HCT116 (cell line): ENCODE data around the gene IL3. TPM values are rescaled to one million over a fixed set of nuclear protein-coding genes. Genes with fewer than 3 reads are reported as not detected.

Experiments used
- ATAC-seq: fragments of 200-7000 bp; cut with Tn5 transposase; 2 replicates; pipeline ENCODE4 v1.9.1; 2020; ENCODE audit warnings: mild to moderate bottlenecking, moderate library complexity
- BruUV-seq: library from RNA; stranded (reverse); fragments of 400-500 nt; replicated peaks from 2 replicates; lab custom pipeline; 2021; lab: Mats Ljungman, UMichigan
- CTCF ChIA-PET: fragments of 300-600 bp; sonication (Branson Sonifier 250); formaldehyde crosslinking; loops from one replicate; lab custom pipeline; 2021; ENCODE audit warnings: antibody characterized with exemption; lab: Charles Lee
- POLR2A ChIA-PET: fragments of 300-600, 350-600 bp; sonication (Branson Sonifier 250); formaldehyde crosslinking; loops from one replicate; lab custom pipeline; 2021; ENCODE audit warnings: antibody characterized with exemption; lab: Charles Lee
- RAD21 ChIA-PET, 2 experiments: fragments of 300-600 bp; sonication (Branson Sonifier 250); formaldehyde crosslinking; loops; one replicate each; lab custom pipeline; 2023; ENCODE audit warnings: low total read pairs in 2 of 2; ENCODE audit not compliant: uncharacterized antibody in 2 of 2, unreplicated experiment in 2 of 2, low non-redundant PET in 1 of 2; lab: Charles Lee
- DNase-seq: peaks from one replicate; pipeline ENCODE4 v3.0.0-alpha.2; 2010; ENCODE audit warnings: low read depth, low spot score
- H2AFZ ChIP-seq: fragments of 200-600 bp; shearing (Covaris generic), sonication (generic); 2 replicates; pipeline ENCODE4 v1.6.1; 2017; ENCODE audit warnings: low read depth, mixed run types, mixed read lengths, antibody characterized with exemption, low read length; ENCODE audit not compliant: poor library complexity, severe bottlenecking
- H3K27ac ChIP-seq: 2 replicates; pipeline ENCODE4 v1.5.1; 2012; ENCODE audit warnings: low read depth, low read length
- H3K27me3 ChIP-seq: fragments of 200-600 bp; sonication (generic); 2 replicates; pipeline ENCODE4 v1.6.1; 2016; ENCODE audit warnings: mixed run types, low read length, mixed read lengths; ENCODE audit not compliant: insufficient read depth
- H3K36me3 ChIP-seq, 2 experiments: fragments of 200-500 bp in 1 of 2; fragments of 200-600 bp in 1 of 2; sonication (Bioruptor generic) in 1 of 2; sonication (generic) in 1 of 2; 2 replicates each; pipeline versions ENCODE4 v1.5.1 to v1.6.1; 2014 to 2016; ENCODE audit warnings: low read length in 2 of 2, inconsistent platforms in 1 of 2, mixed read lengths in 1 of 2, mixed run types in 1 of 2; ENCODE audit not compliant: insufficient read depth in 2 of 2, control insufficient read depth in 1 of 2
- H3K4me1 ChIP-seq, 2 experiments: fragments of 200-600 bp in 1 of 2; sonication (generic) in 1 of 2; 2 replicates each; pipeline versions ENCODE4 v1.5.1 to v1.6.1; 2012 to 2017; ENCODE audit warnings: low read length in 2 of 2, inconsistent platforms in 1 of 2, mild to moderate bottlenecking in 1 of 2, mixed read lengths in 1 of 2, mixed run types in 1 of 2, moderate library complexity in 1 of 2; ENCODE audit not compliant: insufficient read depth in 2 of 2, control insufficient read depth in 1 of 2
- H3K4me2 ChIP-seq: fragments of 200-600 bp; sonication (generic); 2 replicates; pipeline ENCODE4 v1.6.1; 2017; ENCODE audit warnings: mixed run types, low read length, mixed read lengths
- H3K4me3 ChIP-seq, 2 experiments: fragments of 200-600 bp in 1 of 2; sonication (generic) in 1 of 2; replicated peaks in 1 of 2; 2 replicates each; pipeline ENCODE4 v1.5.1; 2011 to 2016; ENCODE audit warnings: low read length in 2 of 2, control low read depth in 1 of 2, low read depth in 1 of 2, mild to moderate bottlenecking in 1 of 2, mixed read lengths in 1 of 2, mixed run types in 1 of 2
- H3K79me2 ChIP-seq: fragments of 200-600 bp; sonication (generic); 2 replicates; pipeline ENCODE4 v1.6.1; 2017; ENCODE audit warnings: mild to moderate bottlenecking, mixed run types, low read length, moderate library complexity, mixed read lengths; ENCODE audit not compliant: insufficient read depth
- H3K9ac ChIP-seq: fragments of 200-600 bp; sonication (generic); 2 replicates; pipeline ENCODE4 v1.6.1; 2016; ENCODE audit warnings: low read length, mixed read lengths
- H3K9me2 ChIP-seq: fragments of 200-600 bp; sonication (generic), shearing (Covaris generic); 2 replicates; pipeline ENCODE4 v1.6.1; 2017; ENCODE audit warnings: mixed run types, mild to moderate bottlenecking, moderate library complexity; ENCODE audit not compliant: insufficient read depth
- H3K9me3 ChIP-seq, 2 experiments: fragments of 200-500 bp in 1 of 2; fragments of 200-600 bp in 1 of 2; sonication (Bioruptor generic) in 1 of 2; sonication (generic) in 1 of 2; 2 replicates each; pipeline ENCODE4 v1.6.1; 2014 to 2017; ENCODE audit warnings: low read length in 2 of 2, mixed read lengths in 2 of 2, inconsistent platforms in 1 of 2, low read depth in 1 of 2, mild to moderate bottlenecking in 1 of 2, mixed run types in 1 of 2, moderate library complexity in 1 of 2; ENCODE audit not compliant: control insufficient read depth in 1 of 2, insufficient read depth in 1 of 2
- H4K20me1 ChIP-seq: fragments of 200-600 bp; sonication (generic), shearing (Covaris generic); 2 replicates; pipeline ENCODE4 v1.6.1; 2017; ENCODE audit warnings: mixed run types, mild to moderate bottlenecking, moderate library complexity; ENCODE audit not compliant: insufficient read depth
- EZH2 ChIP-seq: fragments of 200-600 bp; sonication (generic); IDR thresholded peaks from 2 replicates; pipeline ENCODE4 v1.6.1; 2017; ENCODE audit warnings: antibody characterized with exemption, mixed run types
- POLR2A ChIP-seq: IDR thresholded peaks from 2 replicates; pipeline ENCODE4 v1.7.0; 2011; ENCODE audit warnings: borderline replicate concordance; ENCODE audit not compliant: insufficient read depth, insufficient read length; ENCODE audit errors: extremely low read depth
- POLR2AphosphoS5 ChIP-seq: IDR thresholded peaks from 2 replicates; pipeline ENCODE4 v1.6.1; 2011; ENCODE audit warnings: mild to moderate bottlenecking, low read depth, low read length, moderate library complexity
- SIN3A ChIP-seq: IDR thresholded peaks from 2 replicates; pipeline ENCODE4 v1.6.1; 2012; ENCODE audit warnings: low read depth
- SRF ChIP-seq: IDR thresholded peaks from 2 replicates; pipeline ENCODE4 v1.6.1; 2012; ENCODE audit warnings: low read depth
- TCF7L2 ChIP-seq: IDR thresholded peaks from 2 replicates; pipeline ENCODE4 v1.7.0; 2011; ENCODE audit warnings: borderline replicate concordance, inconsistent platforms; ENCODE audit not compliant: insufficient read depth, insufficient read length; ENCODE audit errors: extremely low read depth
- YY1 ChIP-seq: IDR thresholded peaks from 2 replicates; pipeline ENCODE4 v1.6.1; 2011; ENCODE audit warnings: low read length, low read depth, moderate library complexity, mild to moderate bottlenecking; ENCODE audit not compliant: insufficient replicate concordance; ENCODE audit errors: extremely low read depth
- ZFX ChIP-seq: fragments of 450-650 bp; IDR thresholded peaks from 2 replicates; pipeline ENCODE4 v1.6.1; 2017
- ZNF274 ChIP-seq: fragments of 200-500 bp; sonication (Bioruptor generic); IDR thresholded peaks from 2 replicates; pipeline ENCODE4 v1.6.1; 2014; ENCODE audit warnings: mild to moderate bottlenecking, low read depth, low read length, inconsistent platforms
- intact Hi-C: fragments of 100-400 bp; cut with micrococcal nuclease; formaldehyde crosslinking; loops from 2 replicates; pipeline ENCODE4 v1.10.0; 2022
- total RNA-seq: library from RNA; stranded (reverse); gene quantifications from one replicate; pipeline ENCODE4 v1.2.1, GENCODE V29; 2021; ENCODE audit not compliant: unreplicated experiment
- TF ChIP-seq, protein P1 (sequence below): IDR thresholded peaks from 2 replicates; pipeline ENCODE4 v1.6.1; 2012
- TF ChIP-seq, protein P2 (sequence below): IDR thresholded peaks from 2 replicates; pipeline ENCODE4 v1.6.1; 2012
- TF ChIP-seq, protein P3 (sequence below): IDR thresholded peaks from 2 replicates; pipeline ENCODE4 v1.6.1; 2012; ENCODE audit warnings: low read depth
- TF ChIP-seq, protein P4 (sequence below), 3 experiments: fragments of 200-600 bp in 1 of 3; sonication (generic) in 1 of 3; IDR thresholded peaks in 2 of 3; conservative IDR thresholded peaks in 1 of 3; 2 replicates each; pipeline ENCODE4 v1.5.1; 2012 to 2017; ENCODE audit warnings: low read depth in 2 of 3, low read length in 2 of 3, antibody characterized with exemption in 1 of 3, borderline replicate concordance in 1 of 3, control low read depth in 1 of 3, mild to moderate bottlenecking in 1 of 3, mixed read lengths in 1 of 3, mixed run types in 1 of 3, moderate library complexity in 1 of 3; ENCODE audit not compliant: insufficient read depth in 1 of 3

IL3 gene
- total RNA-seq, 1 experiment from 2014 or later = not detected

DNA sequence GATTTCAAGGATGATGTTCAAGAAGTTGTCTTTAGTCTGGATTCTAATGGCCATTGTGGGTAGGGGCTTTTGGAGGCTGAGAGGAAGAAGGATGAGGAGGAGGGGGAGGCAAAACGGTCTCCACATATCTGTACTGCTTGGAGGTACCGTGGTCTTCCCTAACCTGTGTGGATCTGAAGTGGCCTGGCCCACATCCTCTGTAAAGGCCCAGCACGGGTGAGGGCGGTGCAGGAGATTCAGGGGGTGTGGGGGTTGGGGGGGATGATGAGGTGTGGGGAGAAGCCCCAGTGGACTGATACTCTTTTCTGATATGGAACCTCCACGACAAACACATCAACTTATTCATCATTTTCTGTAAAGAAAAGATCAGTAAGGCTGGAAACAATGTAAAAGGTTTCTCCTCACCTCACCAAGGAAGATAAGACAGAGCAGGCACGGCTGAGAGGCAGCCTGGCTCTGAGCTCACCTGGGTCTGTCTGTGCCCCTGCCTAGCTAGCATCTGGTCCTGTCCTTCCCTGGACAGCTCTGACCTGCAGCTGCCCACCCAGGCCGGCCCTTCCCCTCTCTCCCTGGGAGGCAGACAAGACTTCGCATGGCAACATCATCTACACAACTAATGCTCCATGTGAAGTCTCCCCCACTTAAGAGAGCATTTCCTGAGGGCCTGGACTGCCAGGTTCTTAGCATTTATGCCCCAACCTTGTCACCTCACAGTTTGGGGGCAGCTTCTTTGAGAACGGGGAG, 5.6 kb upstream of the IL3 start:
- intact Hi-C loops = no loop called here
- no peak for TF ChIP-seq TCF7L2
- no peak for TF ChIP-seq YY1
- no peak for TF ChIP-seq ZFX
- TF ChIP-seq, protein P1, sequence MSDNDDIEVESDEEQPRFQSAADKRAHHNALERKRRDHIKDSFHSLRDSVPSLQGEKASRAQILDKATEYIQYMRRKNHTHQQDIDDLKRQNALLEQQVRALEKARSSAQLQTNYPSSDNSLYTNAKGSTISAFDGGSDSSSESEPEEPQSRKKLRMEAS = no peak
- TF ChIP-seq POLR2A = no peak
- H3K79me2 ChIP-seq = no peaks in the 10 kb centered on the region
- RAD21 ChIA-PET = no interaction called here
- no peak overlapping the region for H3K4me3 ChIP-seq
- no peaks in the 10 kb centered on the region for H3K9me3 ChIP-seq
- H3K9me2 ChIP-seq = no peaks in the 10 kb centered on the region
- no peak for ATAC-seq
- no peaks in the 10 kb centered on the region for H3K4me1 ChIP-seq
- POLR2A ChIA-PET = no interaction called here
- H2AFZ ChIP-seq = no peak overlapping the region
- no peaks in the 10 kb centered on the region for H4K20me1 ChIP-seq
- BruUV-seq = no TSS peak
- CTCF ChIA-PET = interaction anchor here (0.8 to 2.4 kb wide), 2 partner anchors 8 kb away, joined by 3 to 9 read pairs; no protein-coding TSS in a partner anchor
- no peak overlapping the region for H3K4me2 ChIP-seq
- H3K9ac ChIP-seq = no peak overlapping the region
- DNase-seq = no peak
- H3K27ac ChIP-seq = no peak overlapping the region
- no peaks in the 10 kb centered on the region for H3K27me3 ChIP-seq
- no peaks in the 10 kb centered on the region for H3K36me3 ChIP-seq

DNA sequence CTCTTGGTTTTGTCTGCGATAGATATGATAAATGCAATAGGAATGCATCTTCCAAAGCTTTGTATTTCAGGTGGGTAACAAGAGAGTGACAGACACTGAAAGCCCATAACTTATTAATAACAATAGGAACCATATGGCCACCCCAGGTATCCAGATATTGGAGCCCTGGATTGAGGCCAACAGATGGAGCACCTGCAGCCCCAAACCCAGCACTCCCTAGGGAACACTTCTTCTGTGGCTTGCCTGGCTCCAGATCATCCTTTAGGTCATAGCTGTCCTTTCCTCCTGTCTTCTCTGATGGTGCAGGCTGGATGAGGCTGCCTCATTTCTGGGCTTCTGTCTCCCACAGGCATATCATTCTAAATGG, 5.0 kb upstream of the IL3 start:
- Histone ChIP-seq H3K4me3 (no peak overlapping the region), H2AFZ (no peak overlapping the region), H3K9me2 (no peaks in the 10 kb centered on the region), H3K79me2 (no peaks in the 10 kb centered on the region), H3K4me2 (no peak overlapping the region), H3K9ac (no peak overlapping the region), H3K36me3 (no peaks in the 10 kb centered on the region), H3K27me3 (no peaks in the 10 kb centered on the region), H3K27ac (no peak overlapping the region), H4K20me1 (no peaks in the 10 kb centered on the region), H3K9me3 (no peaks in the 10 kb centered on the region), H3K4me1 (no peaks in the 10 kb centered on the region)
- no peak for DNase-seq
- RAD21 ChIA-PET = no interaction called here
- ATAC-seq = no peak
- BruUV-seq = no TSS peak
- intact Hi-C loops = no loop called here
- CTCF ChIA-PET = interaction anchor here (0.8 kb wide), 1 partner anchor 8 kb away, joined by 3 read pairs; no protein-coding TSS in a partner anchor
- POLR2A ChIA-PET = no interaction called here
- TF ChIP-seq, protein P2, sequence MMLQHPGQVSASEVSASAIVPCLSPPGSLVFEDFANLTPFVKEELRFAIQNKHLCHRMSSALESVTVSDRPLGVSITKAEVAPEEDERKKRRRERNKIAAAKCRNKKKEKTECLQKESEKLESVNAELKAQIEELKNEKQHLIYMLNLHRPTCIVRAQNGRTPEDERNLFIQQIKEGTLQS = no peak
- no peak for TF ChIP-seq YY1
- TF ChIP-seq, protein P3, sequence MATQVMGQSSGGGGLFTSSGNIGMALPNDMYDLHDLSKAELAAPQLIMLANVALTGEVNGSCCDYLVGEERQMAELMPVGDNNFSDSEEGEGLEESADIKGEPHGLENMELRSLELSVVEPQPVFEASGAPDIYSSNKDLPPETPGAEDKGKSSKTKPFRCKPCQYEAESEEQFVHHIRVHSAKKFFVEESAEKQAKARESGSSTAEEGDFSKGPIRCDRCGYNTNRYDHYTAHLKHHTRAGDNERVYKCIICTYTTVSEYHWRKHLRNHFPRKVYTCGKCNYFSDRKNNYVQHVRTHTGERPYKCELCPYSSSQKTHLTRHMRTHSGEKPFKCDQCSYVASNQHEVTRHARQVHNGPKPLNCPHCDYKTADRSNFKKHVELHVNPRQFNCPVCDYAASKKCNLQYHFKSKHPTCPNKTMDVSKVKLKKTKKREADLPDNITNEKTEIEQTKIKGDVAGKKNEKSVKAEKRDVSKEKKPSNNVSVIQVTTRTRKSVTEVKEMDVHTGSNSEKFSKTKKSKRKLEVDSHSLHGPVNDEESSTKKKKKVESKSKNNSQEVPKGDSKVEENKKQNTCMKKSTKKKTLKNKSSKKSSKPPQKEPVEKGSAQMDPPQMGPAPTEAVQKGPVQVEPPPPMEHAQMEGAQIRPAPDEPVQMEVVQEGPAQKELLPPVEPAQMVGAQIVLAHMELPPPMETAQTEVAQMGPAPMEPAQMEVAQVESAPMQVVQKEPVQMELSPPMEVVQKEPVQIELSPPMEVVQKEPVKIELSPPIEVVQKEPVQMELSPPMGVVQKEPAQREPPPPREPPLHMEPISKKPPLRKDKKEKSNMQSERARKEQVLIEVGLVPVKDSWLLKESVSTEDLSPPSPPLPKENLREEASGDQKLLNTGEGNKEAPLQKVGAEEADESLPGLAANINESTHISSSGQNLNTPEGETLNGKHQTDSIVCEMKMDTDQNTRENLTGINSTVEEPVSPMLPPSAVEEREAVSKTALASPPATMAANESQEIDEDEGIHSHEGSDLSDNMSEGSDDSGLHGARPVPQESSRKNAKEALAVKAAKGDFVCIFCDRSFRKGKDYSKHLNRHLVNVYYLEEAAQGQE = no peak
- TF ChIP-seq ZNF274 = no peak
- TF ChIP-seq TCF7L2 = no peak
- TF ChIP-seq, protein P4, sequence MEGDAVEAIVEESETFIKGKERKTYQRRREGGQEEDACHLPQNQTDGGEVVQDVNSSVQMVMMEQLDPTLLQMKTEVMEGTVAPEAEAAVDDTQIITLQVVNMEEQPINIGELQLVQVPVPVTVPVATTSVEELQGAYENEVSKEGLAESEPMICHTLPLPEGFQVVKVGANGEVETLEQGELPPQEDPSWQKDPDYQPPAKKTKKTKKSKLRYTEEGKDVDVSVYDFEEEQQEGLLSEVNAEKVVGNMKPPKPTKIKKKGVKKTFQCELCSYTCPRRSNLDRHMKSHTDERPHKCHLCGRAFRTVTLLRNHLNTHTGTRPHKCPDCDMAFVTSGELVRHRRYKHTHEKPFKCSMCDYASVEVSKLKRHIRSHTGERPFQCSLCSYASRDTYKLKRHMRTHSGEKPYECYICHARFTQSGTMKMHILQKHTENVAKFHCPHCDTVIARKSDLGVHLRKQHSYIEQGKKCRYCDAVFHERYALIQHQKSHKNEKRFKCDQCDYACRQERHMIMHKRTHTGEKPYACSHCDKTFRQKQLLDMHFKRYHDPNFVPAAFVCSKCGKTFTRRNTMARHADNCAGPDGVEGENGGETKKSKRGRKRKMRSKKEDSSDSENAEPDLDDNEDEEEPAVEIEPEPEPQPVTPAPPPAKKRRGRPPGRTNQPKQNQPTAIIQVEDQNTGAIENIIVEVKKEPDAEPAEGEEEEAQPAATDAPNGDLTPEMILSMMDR (IDR thresholded peaks at IDR 0.05 in 2 of 3, conservative IDR thresholded peaks at IDR 0.05 in 1 of 3; ENCODE audit: borderline replicate concordance in 1 of 3, insufficient read depth in 1 of 3, low read depth in 2 of 3, low read length in 2 of 3) = no peak
- TF ChIP-seq SIN3A = no peak
- no peak for TF ChIP-seq POLR2A
- no peak for TF ChIP-seq POLR2AphosphoS5
- TF ChIP-seq EZH2 = no peak
- no peak for TF ChIP-seq SRF
- TF ChIP-seq ZFX = no peak
